NT2/D1 (cell line): ENCODE measurements around the gene RIPOR2.

ENCODE experiments used
- DNase-seq: peaks from one replicate; pipeline ENCODE4 v3.0.0-alpha.2; 2011; ENCODE audit warnings: low read depth, low spot score
- H3K27me3 ChIP-seq: 2 replicates; pipeline ENCODE4 v1.6.0; 2011; ENCODE audit warnings: mild to moderate bottlenecking; ENCODE audit not compliant: insufficient read length, insufficient read depth
- H3K36me3 ChIP-seq: 2 replicates; pipeline ENCODE4 v1.6.1; 2011; ENCODE audit warnings: mild to moderate bottlenecking, low read length, mixed read lengths; ENCODE audit not compliant: insufficient read depth, insufficient read length
- H3K4me1 ChIP-seq: 2 replicates; pipeline ENCODE4 v1.5.1; 2011; ENCODE audit not compliant: insufficient read depth, insufficient read length
- H3K4me3 ChIP-seq: 2 replicates; pipeline ENCODE4 v1.5.1; 2011; ENCODE audit warnings: low read depth; ENCODE audit not compliant: insufficient read length
- H3K9ac ChIP-seq: 2 replicates; pipeline ENCODE4 v1.6.0; 2011; ENCODE audit warnings: low read depth; ENCODE audit not compliant: insufficient read length
- H3K9me3 ChIP-seq: 2 replicates; pipeline ENCODE4 v1.5.1; 2011; ENCODE audit warnings: mild to moderate bottlenecking, low read length; ENCODE audit not compliant: insufficient read depth
- SUZ12 ChIP-seq: IDR thresholded peaks from 2 replicates; pipeline ENCODE4 v1.6.1; 2011; ENCODE audit not compliant: insufficient read length, insufficient read depth; ENCODE audit errors: extremely low read depth
- YY1 ChIP-seq: IDR thresholded peaks from 2 replicates; pipeline ENCODE4 v1.6.1; 2011; ENCODE audit not compliant: insufficient read length, insufficient read depth
- ZNF274 ChIP-seq: IDR thresholded peaks from 2 replicates; pipeline ENCODE4 v1.6.1; 2011; ENCODE audit warnings: mild to moderate bottlenecking, low read depth, low read length

RIPOR2 gene

DNA sequence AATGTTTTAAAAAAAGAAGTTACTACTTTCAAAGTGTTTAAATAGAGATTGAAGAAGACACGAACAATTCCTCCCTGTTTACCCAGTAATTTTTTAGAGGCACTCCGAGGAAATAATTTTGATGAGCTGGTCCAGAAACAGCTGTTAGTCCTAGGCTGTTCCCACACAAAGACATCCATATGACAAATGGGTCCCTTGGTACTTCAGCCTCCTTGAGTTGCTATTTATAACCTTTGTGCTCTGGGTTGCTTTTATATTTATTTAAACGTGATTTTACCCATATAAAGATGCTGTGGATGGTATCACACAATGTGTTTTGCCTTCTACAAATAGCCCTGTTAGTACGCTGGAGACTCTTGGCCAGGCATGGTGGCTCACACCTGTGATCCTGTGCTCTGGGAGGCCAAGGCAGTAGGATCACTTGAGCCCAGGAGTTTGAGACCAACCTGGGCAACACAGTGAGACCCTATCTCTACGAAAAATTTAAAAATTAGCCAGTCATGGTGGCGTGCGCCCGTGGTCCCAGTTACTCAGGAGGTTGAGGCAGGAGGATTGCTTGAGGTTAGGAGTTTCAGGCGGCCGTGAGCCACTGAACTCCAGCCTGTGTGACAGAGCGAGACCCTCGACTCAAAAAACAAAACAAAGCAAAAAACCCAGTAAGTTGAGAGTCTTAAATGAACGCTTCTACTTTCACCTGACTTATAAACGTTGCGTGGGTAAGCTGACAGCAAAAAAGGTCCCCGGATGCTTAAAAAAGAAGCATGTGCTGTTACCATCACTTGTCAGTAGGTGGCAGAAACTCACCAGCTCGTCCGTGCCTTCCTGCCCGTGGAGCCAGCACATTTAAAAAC lies 80.1 kb downstream of the RIPOR2 start:
- no peaks in the 10 kb centered on the region for H3K27me3 ChIP-seq
- no peak overlapping the region for H3K4me3 ChIP-seq
- H3K9ac ChIP-seq: no peak overlapping the region
- H3K9me3 ChIP-seq: no peaks in the 10 kb centered on the region
- H3K4me1 ChIP-seq: no peaks in the 10 kb centered on the region
- DNase-seq: peak; percentile 42
- TF ChIP-seq YY1: no peak
- no peak for TF ChIP-seq ZNF274
- no peak for TF ChIP-seq SUZ12
- H3K36me3 ChIP-seq: no peaks in the 10 kb centered on the region

GRCh38 chr6:24854077-24854666 lies 81.6 kb downstream of the RIPOR2 start:
- no peaks in the 10 kb centered on the region for H3K4me1 ChIP-seq
- TF ChIP-seq ZNF274 (no peak), YY1 (no peak), SUZ12 (no peak)
- DNase-seq: no peak
- H3K36me3 ChIP-seq: no peaks in the 10 kb centered on the region
- H3K27me3 ChIP-seq: no peaks in the 10 kb centered on the region
- H3K9ac ChIP-seq: no peak overlapping the region
- H3K4me3 ChIP-seq: no peak overlapping the region
- no peaks in the 10 kb centered on the region for H3K9me3 ChIP-seq

DNA sequence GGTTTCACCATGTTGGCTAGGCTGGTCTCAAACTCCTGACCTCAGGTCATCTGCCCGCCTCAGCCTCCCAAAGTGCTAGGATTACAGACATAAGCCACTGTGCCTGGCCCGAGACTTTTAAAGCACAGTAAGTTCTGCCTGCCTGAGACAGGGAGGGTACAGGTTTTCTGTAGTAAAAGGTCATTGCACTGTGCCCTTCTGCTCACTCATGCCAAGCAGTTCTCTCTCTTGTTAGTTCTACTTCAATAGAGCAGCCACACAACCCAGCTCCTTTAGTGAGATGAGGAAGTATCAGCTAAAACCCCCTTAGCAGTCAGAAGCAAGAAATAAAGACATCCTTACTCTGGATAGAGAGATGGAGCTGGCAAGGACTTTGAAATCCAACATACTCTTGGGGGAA lies 84.7 kb downstream of the RIPOR2 start:
- H3K36me3 ChIP-seq: no peaks in the 10 kb centered on the region
- H3K27me3 ChIP-seq: no peaks in the 10 kb centered on the region
- no peaks in the 10 kb centered on the region for H3K9me3 ChIP-seq
- TF ChIP-seq YY1 (no peak), SUZ12 (no peak), ZNF274 (no peak)
- no peak for DNase-seq
- no peak overlapping the region for H3K9ac ChIP-seq
- no peaks in the 10 kb centered on the region for H3K4me1 ChIP-seq
- H3K4me3 ChIP-seq: no peak overlapping the region

DNA sequence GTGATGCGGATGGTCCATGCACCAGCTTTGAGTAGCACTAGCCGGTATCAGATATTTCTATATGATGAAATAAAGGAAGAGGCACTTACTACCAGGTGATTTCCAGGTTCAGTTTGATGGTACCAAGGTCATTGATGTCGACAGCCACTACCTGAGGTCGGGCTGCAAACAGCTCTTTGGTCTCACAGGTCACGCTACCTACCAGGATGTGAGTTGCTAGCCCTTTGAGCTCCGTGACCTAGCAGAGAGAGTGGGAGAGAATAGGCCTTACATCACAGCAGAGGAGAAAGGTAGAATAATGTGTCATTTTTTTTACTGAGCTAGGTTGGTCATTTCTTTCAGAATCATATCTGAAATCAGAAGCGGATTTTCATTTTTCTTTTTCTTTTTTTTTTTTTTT lies 86.0 kb downstream of the RIPOR2 start:
- Histone ChIP-seq H3K9ac (no peak overlapping the region), H3K4me1 (no peaks in the 10 kb centered on the region)

GRCh38 chr6:24848461-24848860 lies 87.3 kb downstream of the RIPOR2 start:
- Histone ChIP-seq H3K36me3 (no peaks in the 10 kb centered on the region), H3K9ac (no peak overlapping the region), H3K4me3 (no peak overlapping the region), H3K9me3 (no peaks in the 10 kb centered on the region), H3K27me3 (no peaks in the 10 kb centered on the region), H3K4me1 (no peaks in the 10 kb centered on the region)
- no peak for DNase-seq
- no peak for TF ChIP-seq YY1
- TF ChIP-seq ZNF274: no peak
- TF ChIP-seq SUZ12: no peak

More for the DNA sequence above, 86.0 kb downstream of the RIPOR2 start:
- H3K36me3 ChIP-seq: no peaks in the 10 kb centered on the region
- H3K4me3 ChIP-seq: no peak overlapping the region
- no peaks in the 10 kb centered on the region for H3K27me3 ChIP-seq
- TF ChIP-seq YY1: no peak
- no peak for TF ChIP-seq ZNF274
- no peaks in the 10 kb centered on the region for H3K9me3 ChIP-seq
- DNase-seq: no peak

- no peak overlapping the region for H3K4me3 ChIP-seq
- TF ChIP-seq YY1 (no peak), ZNF274 (no peak), SUZ12 (no peak)
- H3K27me3 ChIP-seq: no peaks in the 10 kb centered on the region
- H3K9me3 ChIP-seq: no peaks in the 10 kb centered on the region
- no peaks in the 10 kb centered on the region for H3K36me3 ChIP-seq
- H3K4me1 ChIP-seq: no peaks in the 10 kb centered on the region
- DNase-seq: no peak
- no peak overlapping the region for H3K9ac ChIP-seq
Measured at GRCh38 chr6:24847402-24847801, 88.4 kb downstream of the RIPOR2 start.

- H3K4me1 ChIP-seq: no peaks in the 10 kb centered on the region
- DNase-seq: no peak
- H3K9ac ChIP-seq: no peak overlapping the region
- H3K4me3 ChIP-seq: no peak overlapping the region
- H3K36me3 ChIP-seq: no peaks in the 10 kb centered on the region
- H3K27me3 ChIP-seq: no peaks in the 10 kb centered on the region
- no peaks in the 10 kb centered on the region for H3K9me3 ChIP-seq
- TF ChIP-seq SUZ12 (no peak), ZNF274 (no peak), YY1 (no peak)
Measured at GRCh38 chr6:24845578-24845977, 90.2 kb downstream of the RIPOR2 start.
